Adipose tissue (tissue), 3 donors: ENCODE measurements around the gene LAMC3. TPM values are rescaled to one million over a fixed set of nuclear protein-coding genes. Genes with fewer than 3 reads are reported as not detected.

Experiments used
- H3K27ac ChIP-seq: one replicate; pipeline ENCODE4 v1.5.1; 2013; ENCODE audit warnings: low read depth, low read length
- WGBS, 3 donors: extraction: QIAGEN DNeasy Blood & Tissue Kit; methylation state at CpG; one replicate each; pipeline ENCODE4 v1.1.7; 2013; 5-methylcytosine and 5-hydroxymethylcytosine counted together
- polyA plus RNA-seq, 3 donors: library from polyadenylated mRNA; stranded (reverse); fragments of 200-250 nt; gene quantifications; one replicate each; pipeline ENCODE4 v1.2.3, GENCODE V29; 2013
- donor health status: healthy with polysubstance abuse.
- donor health status: Bipolar disorder and iron deficiency.
- donor health status: healthy.

The LAMC3 gene
- polyA plus RNA-seq, 3 donors = 0.45 to 1.8 (median 0.46) TPM

GRCh38 chr9:131048820-131049219 lies 39.8 kb downstream of the LAMC3 start:
- 89 to 94% (median 92%) methylated on average over 8 of the region's 8 CpGs for WGBS, 3 donors
- no peak overlapping the region for H3K27ac ChIP-seq

- no peak overlapping the region for H3K27ac ChIP-seq
- 61 to 64% (median 61%) methylated on average over 20 to 21 of the region's 21 CpGs for WGBS, 3 donors
Observed at GRCh38 chr9:131049829-131050715, 41.1 kb downstream of the LAMC3 start.

GRCh38 chr9:131050831-131051230 lies 41.9 kb downstream of the LAMC3 start:
- WGBS, 3 donors = 83 to 92% (median 90%) methylated on average over 17 of the region's 17 CpGs
- H3K27ac ChIP-seq = no peak overlapping the region

GRCh38 chr9:131051592-131052517 lies 42.9 kb downstream of the LAMC3 start:
- 72 to 81% (median 79%) methylated on average over 25 of the region's 25 CpGs for WGBS, 3 donors
- no peak overlapping the region for H3K27ac ChIP-seq

DNA sequence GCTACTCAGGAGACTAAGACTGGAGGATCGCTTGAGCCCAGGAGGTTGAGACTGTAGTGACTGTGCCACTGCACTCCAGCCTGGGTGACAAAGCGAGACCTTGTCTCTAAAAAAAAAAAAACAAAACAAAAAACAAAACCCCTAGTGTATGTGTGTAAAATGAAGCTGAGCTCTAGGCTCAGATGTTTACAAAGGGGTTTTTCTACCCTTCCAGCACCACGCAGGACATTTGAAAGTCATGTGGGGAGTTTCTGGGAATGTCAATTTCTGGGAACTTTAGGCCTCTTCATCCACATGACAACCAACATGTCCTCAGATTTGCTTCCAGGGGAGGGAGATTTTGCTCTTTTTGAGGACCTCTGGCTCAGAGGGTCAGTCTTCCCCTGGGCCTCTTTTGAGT lies 44.9 kb downstream of the LAMC3 start:
- 86 to 95% (median 92%) methylated on average over 3 of the region's 3 CpGs for WGBS, 3 donors
- H3K27ac ChIP-seq = no peak overlapping the region

GRCh38 chr9:131056781-131057506 lies 48.0 kb downstream of the LAMC3 start:
- no peak overlapping the region for H3K27ac ChIP-seq
- 84 to 89% (median 85%) methylated on average over 14 of the region's 14 CpGs for WGBS, 3 donors

DNA sequence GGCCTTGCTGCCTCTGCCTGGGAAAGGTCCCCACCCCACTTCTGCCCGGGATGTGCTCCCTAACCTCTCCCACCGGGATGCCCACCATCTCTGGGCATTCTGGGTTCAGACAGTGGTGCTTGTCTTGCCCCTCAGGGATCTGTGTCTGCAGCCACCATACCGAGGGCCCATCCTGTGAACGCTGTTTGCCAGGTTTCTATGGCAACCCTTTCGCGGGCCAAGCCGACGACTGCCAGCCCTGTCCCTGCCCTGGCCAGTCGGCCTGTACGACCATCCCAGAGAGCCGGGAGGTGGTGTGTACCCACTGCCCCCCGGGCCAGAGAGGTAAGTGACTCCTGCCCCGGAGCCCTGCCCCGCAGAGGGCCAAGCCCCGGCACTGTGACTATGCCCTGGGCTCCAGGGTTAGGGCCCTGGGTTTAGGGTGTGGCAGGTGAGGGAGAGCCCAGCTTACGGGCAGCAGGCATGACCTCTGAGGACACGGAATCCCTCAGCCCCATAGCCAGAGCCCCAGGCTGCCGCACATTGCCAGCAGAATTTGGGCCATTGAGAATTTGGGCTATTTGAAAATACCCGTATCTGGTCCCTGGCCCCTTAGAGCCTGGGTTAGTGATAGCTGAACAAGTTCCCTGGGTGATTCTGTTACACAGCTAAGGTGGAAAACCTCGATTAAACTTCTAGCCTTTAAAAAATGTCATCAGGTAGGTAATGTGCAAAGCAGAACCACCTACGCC lies 52.1 kb downstream of the LAMC3 start:
- 67 to 77% (median 69%) methylated on average over 20 to 21 of the region's 21 CpGs for WGBS, 3 donors
- no peak overlapping the region for H3K27ac ChIP-seq

GRCh38 chr9:131062969-131063368 lies 54.0 kb downstream of the LAMC3 start:
- WGBS, 3 donors = 72 to 78% (median 77%) methylated on average over 9 of the region's 9 CpGs

DNA sequence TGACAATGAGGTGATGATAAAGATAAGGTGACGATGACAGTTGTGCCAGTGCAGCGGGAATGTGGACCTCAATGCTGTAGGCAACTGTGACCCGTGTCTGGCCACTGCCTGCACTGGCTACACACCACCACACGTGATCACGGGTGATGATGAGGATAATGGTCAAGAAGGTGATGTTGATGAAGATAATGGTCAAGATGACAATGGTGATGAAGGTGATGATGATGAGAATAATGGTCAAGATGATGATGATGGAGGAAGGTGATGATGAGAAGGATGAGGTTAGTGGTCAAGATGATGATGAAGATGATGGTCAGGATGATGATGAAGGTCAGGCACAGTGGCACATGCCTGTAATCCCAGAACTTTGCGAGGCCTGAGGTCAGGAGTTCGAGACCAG lies 56.6 kb downstream of the LAMC3 start:
- no peak overlapping the region for H3K27ac ChIP-seq
- 88 to 93% (median 92%) methylated on average over 7 of the region's 7 CpGs for WGBS, 3 donors

More at GRCh38 chr9:131062969-131063368, 54.0 kb downstream of the LAMC3 start:
- H3K27ac ChIP-seq = no peak overlapping the region

DNA sequence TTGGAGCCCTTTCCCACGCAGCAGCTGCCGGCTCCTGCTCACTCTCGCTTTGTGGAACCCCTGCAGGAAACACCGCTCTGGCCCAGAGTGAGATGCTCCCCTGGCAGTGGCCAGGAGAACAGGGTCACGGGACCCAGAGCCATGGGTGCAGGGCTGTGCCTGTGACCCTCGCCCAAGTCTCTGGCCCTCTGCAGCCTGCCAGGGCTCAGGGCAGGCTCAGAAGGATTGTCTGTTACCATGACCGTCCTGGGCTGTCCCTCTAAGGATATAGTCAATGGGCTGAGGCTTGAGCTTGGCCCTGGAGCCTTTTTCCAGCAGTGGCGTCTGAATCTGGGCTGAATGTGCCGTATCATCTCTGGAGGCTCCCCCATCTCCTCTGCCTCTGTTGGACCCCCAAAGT lies 58.7 kb downstream of the LAMC3 start:
- H3K27ac ChIP-seq = no peak overlapping the region
- 66 to 73% (median 70%) methylated on average over 9 of the region's 9 CpGs for WGBS, 3 donors

GRCh38 chr9:131068076-131068816 lies 59.3 kb downstream of the LAMC3 start:
- WGBS, 3 donors = 62 to 73% (median 72%) methylated on average over 10 to 14 of the region's 14 CpGs
- H3K27ac ChIP-seq = no peak overlapping the region

DNA sequence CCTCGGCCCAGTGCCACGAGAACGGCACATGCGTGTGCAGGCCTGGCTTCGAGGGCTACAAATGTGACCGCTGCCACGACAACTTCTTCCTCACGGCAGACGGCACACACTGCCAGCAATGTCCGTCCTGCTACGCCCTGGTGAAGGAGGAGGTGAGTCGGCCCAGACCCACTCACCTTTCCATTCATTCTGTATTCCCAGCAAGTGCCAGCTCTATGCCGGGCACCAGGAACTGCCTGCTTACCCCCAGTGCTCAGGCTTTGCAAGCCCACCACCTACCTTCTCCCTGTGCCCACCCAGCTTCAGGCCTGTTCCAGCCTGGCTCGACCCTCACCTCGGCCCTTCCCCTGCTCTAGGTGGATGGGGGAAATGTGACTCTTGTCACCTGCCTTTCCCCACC lies 60.7 kb downstream of the LAMC3 start:
- H3K27ac ChIP-seq = no peak overlapping the region
- WGBS, 3 donors = 81 to 94% (median 94%) methylated on average over 15 of the region's 15 CpGs

- WGBS, 3 donors = 77 to 90% (median 89%) methylated on average over 15 to 16 of the region's 16 CpGs
- H3K27ac ChIP-seq = no peak overlapping the region
Observed at GRCh38 chr9:131072107-131072870, 63.3 kb downstream of the LAMC3 start.

DNA sequence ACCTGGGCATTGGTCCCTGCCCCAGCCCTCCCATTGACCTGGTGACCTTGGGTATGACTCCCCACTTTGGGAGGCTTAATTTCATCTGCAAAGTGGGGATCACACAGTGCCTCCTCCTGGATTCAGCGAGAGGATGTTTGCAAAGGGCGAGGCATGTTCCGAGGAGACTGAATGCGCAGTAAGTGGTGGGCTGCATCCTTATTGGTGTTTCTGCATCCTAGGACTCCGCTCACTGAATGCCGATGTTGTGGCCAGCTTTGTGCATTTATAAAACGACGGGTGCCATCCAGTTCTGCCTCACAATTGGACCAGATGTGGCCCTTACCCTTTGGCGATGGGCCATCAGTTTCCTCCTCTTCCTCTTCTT lies 63.9 kb downstream of the LAMC3 start:
- no peak overlapping the region for H3K27ac ChIP-seq
- 84 to 92% (median 89%) methylated on average over 9 of the region's 9 CpGs for WGBS, 3 donors

DNA sequence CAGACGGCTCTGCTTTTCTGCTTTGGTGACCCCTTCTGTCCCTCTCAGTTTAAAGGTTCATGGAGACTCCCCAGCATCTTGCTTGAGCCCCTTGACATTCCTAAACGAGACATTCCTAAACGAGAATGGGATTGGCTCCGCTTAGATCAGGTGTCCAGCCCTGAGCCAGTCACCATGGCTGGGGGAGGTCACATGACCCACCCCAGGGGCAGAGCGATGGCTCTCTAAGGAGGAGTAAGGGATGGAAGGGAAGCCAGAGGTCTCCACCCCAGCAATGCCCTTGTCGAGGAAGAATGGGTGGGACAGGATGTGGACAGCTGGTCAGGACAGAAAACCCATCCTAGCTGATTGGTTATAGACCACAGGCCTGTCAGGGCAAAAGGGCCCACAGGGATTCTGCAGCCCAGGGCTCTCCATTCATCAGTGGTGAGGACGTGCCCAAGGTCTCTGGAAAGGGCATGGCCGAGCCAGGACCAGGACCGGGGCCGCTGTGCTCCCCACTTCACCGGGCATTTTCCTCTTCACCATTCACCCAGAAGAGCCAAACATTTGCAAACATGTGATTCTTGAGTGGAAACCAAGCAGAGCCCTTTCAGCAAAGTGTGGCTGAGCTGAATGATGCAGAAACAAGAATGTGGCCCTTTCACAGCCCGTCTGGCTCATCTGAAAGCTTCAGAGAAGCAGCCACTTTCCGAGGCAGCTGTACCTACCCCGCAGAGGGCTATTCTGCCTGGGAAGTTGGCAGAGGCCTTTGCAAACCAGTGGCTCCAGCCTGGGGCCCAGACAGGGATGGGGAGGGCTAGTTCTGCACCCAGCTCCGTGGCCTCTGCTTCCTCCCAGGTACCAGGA lies 67.6 kb downstream of the LAMC3 start:
- WGBS, 3 donors = 76 to 80% (median 79%) methylated on average over 15 of the region's 15 CpGs
- no peak overlapping the region for H3K27ac ChIP-seq
